HG03342 (cell line): ENCODE data around the gene PLPPR1.
"Not testable (repeated sequence)": the region's sequence is repeated elsewhere in the genome, so short reads cannot be mapped to it uniquely, and the experiment has no call there.

Experiments used
- ATAC-seq: cut with Tn5 transposase; IDR thresholded peaks from one replicate; pipeline ENCODE4 v1.9.1; 2021; ENCODE audit warnings: mild to moderate bottlenecking, moderate library complexity; ENCODE audit not compliant: unreplicated experiment

The PLPPR1 gene

DNA sequence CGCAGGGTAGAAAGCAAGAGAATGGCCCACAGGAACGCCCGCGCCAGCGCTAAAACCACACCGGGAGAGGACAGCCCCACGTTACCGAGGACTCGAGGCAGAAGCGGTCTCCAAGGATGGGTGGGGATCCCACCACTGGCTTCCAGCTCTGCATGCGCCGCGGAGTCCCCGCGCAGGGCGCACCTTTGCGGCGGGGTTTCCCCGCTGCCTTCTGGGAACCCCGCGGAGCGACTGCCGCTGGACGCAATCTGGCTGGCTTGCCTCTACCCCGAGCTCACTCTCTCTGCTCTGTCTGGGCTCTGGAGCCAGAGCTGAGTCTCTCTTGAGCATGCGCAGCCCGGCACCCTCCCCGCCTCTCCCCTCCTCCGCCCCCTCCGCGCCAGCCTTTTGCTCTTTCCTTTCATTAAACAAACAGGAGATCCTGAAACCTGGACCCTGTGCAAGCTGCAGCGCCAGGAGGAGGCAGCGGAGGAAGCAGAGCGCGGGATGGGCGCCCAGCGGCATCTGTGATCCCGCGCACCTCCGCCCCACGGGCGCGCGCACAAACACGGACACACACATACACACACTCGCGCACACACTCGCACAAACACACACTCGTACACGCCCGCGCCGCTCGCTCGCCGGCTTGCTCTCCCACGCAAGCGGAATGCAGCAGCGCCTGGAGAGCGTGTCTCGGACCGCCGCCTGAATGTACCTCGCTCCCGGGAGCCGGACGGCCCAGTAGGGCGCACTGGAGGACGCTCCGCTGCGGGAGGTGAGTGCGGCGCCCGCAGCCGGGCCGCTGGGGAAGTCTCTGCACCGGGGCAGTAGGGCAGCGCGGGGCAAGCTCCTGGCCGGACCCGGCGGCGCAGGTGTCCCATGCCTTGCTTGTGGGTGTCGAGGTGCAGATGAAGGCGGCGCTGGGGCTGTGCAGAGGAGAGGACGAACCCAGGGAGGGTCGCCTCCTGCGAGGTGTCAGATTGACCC lies at the start of gene PLPPR1:
Gene PLPPR1, plus strand, starts transcription at position 382 of the 969 bp plus-strand sequence.
- no peak for ATAC-seq

DNA sequence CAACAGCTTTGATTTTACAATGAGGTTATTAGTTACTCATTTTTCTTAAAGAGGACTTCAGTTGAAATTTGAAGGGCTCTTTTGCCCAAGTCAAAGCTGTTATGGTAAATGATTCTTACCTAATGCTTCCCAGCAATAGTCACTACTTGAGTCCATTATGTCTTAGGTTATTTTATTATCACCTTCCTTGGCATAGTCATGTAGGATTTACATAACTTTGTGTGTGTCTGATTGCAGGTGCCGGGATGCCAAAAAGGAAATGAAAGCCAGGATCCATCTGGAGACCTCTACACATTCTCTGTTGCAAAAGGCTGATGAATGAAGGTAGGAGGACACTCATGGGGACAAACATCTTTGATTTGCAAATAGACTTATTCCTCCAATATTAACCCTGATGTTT lies 38.8 kb upstream of the PLPPR1 start:
- no peak for ATAC-seq

DNA sequence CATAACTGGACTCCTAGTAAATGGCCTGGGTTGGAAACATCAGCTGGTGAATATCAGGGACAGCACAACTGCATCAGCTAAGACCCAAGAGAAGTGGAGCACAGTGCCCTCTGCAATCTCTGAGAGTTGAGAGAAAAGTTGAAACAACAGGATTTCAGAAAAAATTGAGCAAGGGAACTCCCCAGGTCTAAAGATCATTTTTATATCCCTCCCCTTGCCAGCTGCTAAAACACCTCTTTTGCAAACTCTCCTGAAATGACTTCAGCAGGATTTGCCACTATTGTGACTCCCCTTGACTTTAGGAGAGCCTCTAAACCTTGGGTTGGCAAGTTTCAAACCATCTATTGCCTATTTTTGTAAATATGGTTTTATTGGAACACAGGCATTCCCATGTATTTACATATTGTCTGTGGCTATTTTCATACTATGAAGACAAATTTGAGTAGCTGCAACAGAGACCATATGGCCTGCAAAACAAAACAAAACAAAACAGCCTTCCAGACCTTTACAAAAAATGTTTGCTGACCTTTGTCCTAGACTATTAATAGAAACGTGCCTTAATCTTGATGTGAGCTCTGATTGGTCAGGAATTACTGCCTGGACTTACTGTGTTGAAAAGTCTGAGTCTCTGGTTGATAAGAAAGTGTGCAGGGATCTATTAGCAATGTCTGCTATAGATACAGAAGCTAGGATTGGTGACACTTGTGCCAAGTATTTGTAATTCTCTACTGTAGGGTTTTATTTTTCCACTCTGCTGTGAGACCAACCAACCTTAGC lies 37.7 kb upstream of the PLPPR1 start:
- ATAC-seq, result no peak

DNA sequence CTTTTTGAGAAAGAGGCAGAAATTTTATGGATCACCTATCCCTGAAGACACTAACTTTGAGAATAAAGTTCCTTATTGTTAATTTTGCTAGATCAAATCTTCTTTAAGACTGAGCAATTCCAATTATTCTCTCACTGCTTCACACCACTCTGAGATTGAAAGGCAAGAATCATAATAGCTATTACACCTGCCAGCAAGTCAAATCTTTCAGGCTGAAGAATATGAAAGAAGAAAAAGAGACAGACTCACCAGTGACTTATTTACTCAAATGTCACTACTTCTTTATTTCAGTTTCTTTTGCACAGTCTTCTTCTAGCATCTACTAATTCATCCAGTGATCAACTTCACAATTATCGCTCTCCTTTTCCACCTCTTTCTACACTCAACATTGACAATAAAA lies 35.9 kb upstream of the PLPPR1 start:
- no peak for ATAC-seq

DNA sequence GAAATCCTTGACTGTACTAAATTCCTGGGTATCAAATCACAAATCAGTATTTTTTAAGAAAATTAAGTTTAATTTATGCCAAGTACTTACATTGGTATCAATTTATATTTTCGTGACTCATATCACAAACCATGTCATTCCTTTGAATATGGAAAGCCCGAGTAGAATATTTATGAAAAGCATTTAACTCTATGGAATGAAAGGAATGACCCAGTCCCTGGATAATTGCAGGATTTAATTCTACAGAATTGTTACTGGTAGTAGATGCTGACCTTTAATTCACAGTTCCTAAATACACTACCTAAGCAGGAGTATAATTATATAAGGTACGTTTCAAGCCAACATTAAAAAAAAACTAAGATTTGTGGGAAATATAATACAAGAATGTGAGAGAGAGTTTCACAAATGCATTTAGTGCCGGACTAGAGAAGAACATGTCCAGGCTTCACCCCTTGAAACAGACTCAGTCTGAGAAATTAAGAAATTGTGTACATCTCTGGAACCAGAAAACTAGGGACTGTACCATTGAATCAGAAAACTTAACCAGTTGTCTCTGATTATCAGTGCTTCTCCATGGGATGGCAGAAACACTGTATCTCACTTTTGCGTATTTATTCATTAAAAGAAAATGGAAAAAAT lies 28.5 kb upstream of the PLPPR1 start:
- no peak for ATAC-seq

DNA sequence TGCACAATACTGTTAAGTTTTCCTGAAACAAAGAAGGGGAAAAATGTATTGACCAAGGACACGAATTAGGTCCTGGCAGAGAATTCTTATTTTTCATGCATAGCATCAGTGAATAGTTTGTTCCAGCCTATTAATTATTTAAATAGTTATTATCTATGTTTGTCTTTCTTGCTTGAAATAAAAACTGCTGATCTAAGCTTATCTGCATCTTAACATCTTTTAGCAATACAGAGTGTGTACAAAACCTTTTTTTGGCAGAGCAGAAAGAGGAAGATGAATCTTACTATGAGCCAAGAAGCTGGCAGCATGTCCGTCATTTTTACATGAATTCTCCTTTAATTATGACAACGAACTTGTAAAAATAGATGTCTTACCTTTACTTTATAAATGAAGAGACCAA lies 23.3 kb upstream of the PLPPR1 start:
- no peak for ATAC-seq

DNA sequence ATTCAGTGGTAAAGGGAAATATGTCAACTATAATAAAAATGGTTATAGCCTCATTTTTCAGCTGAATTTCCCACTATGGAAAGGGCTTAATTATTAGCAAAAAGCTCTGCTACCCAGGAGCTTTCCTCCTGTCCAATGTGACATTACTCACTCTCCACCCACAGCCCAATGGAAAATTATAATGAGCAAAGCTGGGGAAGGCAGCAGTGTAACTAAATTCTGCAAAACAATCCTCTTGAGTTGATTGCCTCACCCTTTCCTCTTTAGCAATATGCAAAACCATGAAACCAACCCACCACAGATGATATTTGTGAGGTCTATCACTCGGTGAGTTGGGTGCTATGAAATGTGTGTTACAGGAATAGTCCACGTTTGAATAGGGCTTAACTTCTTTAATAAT lies 14.0 kb upstream of the PLPPR1 start:
- ATAC-seq, result no peak

DNA sequence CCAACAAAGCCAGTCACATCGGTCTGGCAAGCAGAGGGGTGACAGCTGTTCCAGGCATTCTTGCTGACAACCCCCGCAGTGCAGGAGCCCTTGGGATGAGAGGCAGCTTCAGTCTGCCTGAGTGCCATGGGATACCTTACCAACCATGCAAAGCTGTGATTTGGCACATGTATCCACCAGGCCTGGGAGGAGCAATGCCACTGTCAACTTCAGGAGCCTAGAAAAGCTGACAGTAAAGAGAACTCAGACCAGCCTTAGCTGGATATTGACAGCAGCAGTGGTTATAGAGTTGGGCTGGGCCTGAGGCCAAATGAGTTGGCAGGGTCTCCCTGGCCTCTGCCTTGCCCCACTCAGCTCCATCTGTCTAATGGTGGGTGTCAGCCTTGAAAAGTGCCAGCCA lies 10.1 kb upstream of the PLPPR1 start:
- ATAC-seq, result no peak

DNA sequence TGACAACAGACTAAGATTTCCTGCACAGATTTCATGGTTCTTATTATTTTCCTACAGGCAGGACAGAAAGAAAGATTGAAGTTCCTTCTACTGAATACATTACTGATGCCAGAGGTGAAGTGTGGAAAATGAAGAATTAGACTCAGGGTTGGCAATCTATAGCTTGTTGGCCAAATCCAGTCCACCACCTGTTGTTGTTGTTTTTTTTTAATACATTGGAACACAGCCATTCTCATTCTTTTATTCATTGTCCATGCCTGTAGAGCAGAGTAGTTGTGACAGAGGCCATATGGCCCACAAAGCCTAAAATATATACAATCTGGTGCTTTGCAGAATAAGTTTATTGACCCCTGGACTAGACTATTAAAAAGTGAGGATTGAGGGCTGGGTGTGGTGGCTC lies 5.8 kb upstream of the PLPPR1 start:
- no peak for ATAC-seq

DNA sequence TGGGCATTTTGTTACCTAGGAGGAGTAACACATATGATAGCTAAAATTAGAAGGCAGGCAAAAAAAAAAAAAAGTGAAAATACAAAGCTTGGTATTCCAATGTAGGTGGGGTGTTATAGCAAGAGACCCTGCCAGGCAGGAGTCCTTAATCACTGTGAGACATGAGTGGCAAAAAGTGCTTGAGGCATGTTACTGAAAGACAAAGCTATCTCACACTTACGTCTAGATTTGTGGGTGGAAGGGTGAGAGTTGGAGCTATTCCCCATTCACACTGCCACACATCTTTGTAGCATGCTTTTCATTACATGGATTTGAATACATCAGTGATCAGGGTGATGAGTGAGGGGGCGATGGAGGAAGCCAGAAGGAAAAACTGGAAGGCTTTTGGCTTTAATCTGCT lies 2.6 kb upstream of the PLPPR1 start:
- no peak for ATAC-seq

DNA sequence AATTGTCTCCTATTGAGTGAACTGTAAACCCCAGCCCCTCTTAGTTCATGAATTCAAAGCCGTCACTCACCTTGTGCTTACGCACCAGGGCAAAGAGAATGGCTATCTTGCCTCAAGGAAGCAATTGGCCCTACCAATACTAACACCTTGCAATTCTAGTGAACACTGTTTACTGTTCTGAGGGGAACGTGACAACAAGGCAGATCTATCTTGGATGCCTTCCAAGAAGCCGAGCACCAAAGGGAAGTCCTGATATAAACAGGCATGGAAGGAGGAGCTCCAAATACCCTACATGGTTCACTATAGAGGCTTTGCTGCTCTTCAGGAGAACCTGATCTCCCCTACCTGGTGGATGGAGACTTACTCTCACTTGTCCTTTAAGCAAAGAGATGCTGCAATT lies 1.7 kb upstream of the PLPPR1 start:
- no peak for ATAC-seq

DNA sequence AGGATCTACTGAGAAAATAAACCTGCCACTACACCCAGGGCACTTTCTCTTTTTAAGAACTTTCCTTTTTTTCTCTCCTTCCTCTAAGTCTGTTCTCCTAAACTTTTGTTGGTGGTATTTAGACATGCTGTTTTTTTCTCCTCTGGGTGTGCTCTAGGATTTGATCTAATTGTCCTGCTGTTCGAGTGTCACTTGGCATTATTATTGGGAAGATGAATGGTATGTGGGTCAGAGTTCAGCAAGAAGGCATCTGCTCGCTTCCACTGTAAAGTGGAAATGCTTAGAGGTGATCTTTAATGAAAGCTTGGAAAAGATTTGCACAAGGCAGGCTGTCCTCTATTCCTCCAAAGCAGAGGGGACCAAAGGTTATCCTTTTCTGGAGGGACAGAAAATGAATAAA lies 1.3 kb upstream of the PLPPR1 start:
- ATAC-seq, result no peak

DNA sequence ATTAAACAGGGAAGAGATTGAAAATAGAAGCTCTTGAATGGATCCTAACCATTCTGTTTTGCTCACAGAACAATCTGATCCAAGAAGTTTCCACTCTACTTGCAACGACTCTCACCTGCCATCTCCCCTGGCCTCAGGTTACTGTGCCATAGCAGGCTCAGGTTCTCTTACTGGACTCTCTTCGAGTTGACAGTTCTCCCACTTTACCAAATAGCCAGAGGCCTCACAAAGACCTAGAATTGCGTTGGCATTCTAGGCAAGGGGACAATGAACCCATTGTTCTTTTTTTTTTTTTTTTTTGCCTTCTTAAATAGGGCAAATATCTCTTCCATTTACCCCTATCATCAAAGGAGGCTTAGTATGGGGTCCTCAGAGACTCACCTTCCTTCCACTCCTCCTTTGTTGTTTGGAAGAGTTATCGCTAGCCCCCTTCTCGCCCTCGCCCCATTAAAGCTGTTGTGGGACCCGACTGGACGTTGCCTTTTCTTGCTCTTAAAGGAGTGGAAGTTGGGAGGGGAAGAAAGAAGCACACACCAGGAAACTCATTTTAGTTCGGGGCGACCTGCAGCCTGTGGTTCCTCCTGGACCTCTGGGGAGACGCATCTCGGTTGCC lies 688 bp upstream of the PLPPR1 start:
- ATAC-seq, result no peak

DNA sequence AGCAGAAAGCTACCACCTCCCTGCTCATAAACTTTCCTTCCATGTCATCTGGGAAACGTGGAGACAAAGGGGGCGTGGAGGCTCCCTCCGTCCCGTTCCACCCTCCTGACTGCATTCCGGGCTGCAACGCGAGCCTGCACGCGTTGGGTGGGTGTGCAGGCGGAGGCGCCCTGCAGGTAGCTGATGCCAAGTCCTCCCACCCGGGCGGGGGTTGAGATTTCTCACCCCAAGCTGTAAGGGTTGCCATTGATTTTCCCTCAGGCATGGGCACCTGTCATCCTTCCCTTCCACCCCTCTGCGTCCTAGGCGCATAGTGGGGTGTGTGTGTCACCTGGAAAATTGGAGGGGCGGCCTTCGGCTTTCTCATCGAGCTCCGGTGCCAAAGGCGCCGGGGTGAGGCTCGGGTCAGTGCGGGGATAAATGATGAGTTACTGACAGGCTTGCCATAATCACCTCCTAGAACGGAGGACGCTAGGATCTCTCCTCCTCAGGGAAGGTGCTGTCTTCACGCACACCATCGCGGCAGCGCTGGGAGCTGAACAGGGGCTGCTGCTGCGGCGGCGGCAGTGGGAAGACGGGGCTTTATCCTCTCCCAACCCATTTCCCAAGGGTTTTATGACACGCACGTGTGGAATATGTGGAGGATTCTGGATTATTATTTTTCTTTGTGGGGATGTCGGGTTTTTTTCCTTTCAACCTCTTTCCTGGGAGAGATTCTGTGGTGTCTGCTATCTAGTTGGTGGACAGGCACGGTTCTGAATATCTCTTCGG lies 973 bp downstream of the PLPPR1 start:
- ATAC-seq, result no peak

DNA sequence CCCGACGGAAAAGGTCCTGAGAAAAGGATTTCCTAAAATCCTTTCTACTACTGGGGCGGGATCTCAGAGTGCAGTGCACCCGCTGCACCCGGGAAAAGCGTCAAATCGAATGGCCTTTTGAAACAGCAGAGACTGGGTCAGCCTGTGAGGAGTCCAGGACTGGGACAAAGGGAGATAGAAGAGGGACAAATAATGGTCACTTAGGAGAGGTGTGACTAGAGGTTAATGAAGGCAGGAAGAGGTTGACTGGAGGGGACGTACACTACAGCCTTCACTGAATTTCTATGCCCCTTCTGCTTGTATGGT lies 1.5 kb downstream of the PLPPR1 start:
- no peak for ATAC-seq

DNA sequence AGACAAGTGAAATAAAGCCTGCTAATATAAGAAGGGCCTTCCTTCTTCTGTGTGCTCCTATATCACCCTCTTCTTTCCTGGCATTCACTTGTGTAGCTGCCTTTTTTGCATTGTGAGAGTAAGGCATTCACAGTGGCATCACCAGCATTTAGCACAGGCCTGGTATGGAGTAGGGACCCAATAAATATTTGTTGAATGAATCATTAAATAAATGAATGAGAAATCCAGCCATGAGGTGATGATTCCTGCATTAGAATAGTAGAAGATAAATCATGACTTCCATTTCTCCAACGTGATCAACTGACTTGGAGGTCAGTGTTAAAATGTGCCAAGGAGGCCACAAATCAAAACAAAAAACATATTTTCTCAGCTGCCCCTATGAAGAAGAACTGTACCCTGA lies 3.9 kb downstream of the PLPPR1 start:
- no peak for ATAC-seq

DNA sequence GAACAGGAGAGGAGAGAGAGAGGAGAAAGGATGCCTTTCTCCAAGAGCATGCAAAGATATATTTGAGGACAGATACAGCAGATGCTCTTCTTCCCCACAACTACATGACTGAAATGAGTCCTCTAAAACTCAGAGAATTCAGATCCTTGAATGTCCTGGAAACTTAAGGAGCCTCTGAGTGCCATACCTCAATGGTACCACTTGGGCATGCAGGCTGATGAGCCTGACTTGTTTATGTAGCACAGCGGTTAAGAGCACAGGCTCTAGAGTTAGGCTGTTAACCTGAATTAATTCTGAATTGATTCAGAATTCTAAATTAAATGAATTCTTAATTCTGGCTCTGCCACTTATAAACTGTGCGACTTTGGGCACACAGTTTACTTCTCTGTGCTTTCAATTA lies 5.7 kb downstream of the PLPPR1 start:
- ATAC-seq, result no peak

DNA sequence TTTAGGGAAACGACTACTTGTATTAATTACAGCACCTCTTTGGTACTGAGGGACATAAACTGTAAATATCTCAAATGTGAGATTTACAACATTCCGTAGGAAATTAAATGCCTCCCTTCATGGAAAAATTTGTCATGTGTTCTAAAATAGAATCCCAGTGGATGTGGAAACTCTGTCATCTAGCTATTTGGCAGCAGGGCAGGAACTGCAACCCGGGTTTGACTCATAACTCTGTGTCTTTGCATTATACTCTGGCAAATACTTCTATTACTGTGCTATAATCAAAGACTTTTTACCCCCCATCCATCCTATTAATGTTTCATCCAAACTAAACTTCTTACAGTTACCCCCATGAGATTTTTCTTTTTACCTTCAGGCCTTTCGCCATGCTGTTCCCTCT lies 6.6 kb downstream of the PLPPR1 start:
- ATAC-seq, result no peak

DNA sequence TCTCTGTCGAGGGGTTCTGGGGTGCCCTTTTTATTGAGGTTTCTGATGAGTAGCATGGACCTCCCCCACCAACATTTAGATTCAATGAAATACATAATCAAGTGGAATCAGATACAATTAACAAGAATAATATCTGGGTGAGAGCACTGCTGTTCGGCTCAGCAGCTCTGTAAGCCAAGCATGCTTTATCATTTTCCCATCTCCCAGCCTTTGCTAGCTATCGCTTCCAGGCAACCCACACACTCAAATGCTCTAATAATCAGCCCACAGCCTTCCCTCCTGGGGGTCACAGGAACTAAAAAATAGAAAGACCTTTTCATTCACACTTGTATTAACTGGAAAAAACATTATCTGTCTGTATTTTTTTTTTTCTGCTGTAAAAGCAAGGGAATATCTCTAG lies 8.9 kb downstream of the PLPPR1 start:
- ATAC-seq, result no peak

DNA sequence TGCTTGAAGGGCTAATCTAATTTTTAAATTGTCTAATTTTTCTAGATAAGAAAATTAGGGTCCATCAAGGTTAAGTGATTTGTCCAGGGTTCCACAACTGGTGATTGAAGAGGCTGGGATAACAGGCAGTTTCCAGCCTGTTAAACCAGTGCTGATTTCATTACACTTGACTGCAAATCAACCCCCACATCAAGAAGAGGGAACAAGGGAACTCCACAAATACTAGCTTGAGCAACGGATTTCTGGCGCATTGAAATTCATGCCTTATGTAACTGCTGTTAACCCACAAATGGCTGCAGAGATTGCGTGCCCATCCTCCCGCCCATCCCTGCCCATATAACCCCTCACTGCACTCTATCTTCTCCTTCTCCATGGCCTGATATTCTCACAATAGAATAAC lies 10.0 kb downstream of the PLPPR1 start:
- no peak for ATAC-seq

DNA sequence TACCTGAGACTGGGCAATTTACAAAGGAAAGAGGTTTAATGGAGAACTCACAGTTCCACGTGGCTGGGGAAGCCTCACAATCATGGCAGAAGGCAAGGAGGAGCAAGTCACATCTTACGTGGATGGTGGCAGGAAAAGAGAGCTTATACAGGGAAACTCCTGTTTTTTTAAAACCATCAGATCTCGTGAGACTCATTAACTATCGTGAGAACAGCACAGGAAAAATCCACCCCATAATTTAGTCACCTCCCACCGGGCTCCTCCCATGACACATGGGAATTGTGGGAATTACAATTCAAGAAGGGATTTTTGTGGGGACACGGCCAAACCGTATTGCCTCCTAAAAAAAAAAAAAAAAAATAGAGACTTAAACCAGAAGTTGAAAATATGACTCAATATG lies 11.1 kb downstream of the PLPPR1 start:
- not testable (repeated sequence) for ATAC-seq
